AG09309 (cell line): ENCODE measurements around the gene MANBA.

Experiments
- DNase-seq: peaks from one replicate; pipeline ENCODE4 v3.0.0-alpha.2; 2010; ENCODE audit warnings: low read depth
- H3K4me3 ChIP-seq: 2 replicates; pipeline ENCODE4 v1.5.1; 2011; ENCODE audit warnings: mild to moderate bottlenecking, low read depth, low read length, moderate library complexity; ENCODE audit not compliant: control insufficient read depth
- CTCF ChIP-seq: IDR thresholded peaks from 2 replicates; pipeline ENCODE4 v1.5.1; 2011; ENCODE audit warnings: mild to moderate bottlenecking, low read depth, low read length, inconsistent platforms; ENCODE audit not compliant: insufficient read depth, control insufficient read depth; ENCODE audit errors: missing control alignments

Gene MANBA

GRCh38 chr4:102775805-102776204, 15.0 kb upstream of the MANBA start:
- no peak for TF ChIP-seq CTCF
- DNase-seq, result no peak
- no peak overlapping the region for H3K4me3 ChIP-seq

GRCh38 chr4:102774254-102774653, 13.5 kb upstream of the MANBA start:
- TF ChIP-seq CTCF, result no peak
- DNase-seq, result no peak
- H3K4me3 ChIP-seq, result no peak overlapping the region

GRCh38 chr4:102772738-102773340, 12.1 kb upstream of the MANBA start:
- TF ChIP-seq CTCF, result no peak
- no peak for DNase-seq
- no peak overlapping the region for H3K4me3 ChIP-seq

GRCh38 chr4:102764901-102765300, 4.1 kb upstream of the MANBA start:
- no peak for DNase-seq
- H3K4me3 ChIP-seq, result no peak overlapping the region
- TF ChIP-seq CTCF, result no peak

- no peak for TF ChIP-seq CTCF
- no peak for DNase-seq
- H3K4me3 ChIP-seq, result no peak overlapping the region
Observed at GRCh38 chr4:102761906-102762305, 1.1 kb upstream of the MANBA start.

- TF ChIP-seq CTCF, result no peak
- DNase-seq, result no peak
- peak overlapping the region; percentile 62 for H3K4me3 ChIP-seq
Observed at GRCh38 chr4:102761296-102761701, 531 bp upstream of the MANBA start.

- H3K4me3 ChIP-seq, result peak overlapping the region; percentile 62
- DNase-seq, result peak; percentile 24
- TF ChIP-seq CTCF, result no peak
Observed at GRCh38 chr4:102759831-102760644, 730 bp downstream of the MANBA start.
